ENCODE measurements around the gene UCK1.

GRCh38 chr9:131579789-131580211 lies 48.7 kb upstream of the UCK1 start:
- TF ChIP-seq CTCF (IDR thresholded peaks at IDR 0.05; ENCODE audit: low read depth, low read length, missing input control) = no peak
- no peak for TF ChIP-seq REST (IDR thresholded peaks at IDR 0.05)
- no peak for TF ChIP-seq GABPA (IDR thresholded peaks at IDR 0.05 in 1 of 2, conservative IDR thresholded peaks at IDR 0.05 in 1 of 2)

Data from liver (tissue), 3 donors.